SK-MEL-5 (cell line): ENCODE results near the gene DCDC1. TPM values are rescaled to one million over a fixed set of nuclear protein-coding genes. Genes with fewer than 3 reads are reported as not detected.

Experiments used
- DNase-seq: peaks from one replicate; pipeline ENCODE4 v3.0.0-alpha.2; 2016; ENCODE audit warnings: low read depth, low spot score
- in situ Hi-C: cut with HindIII; loops from 2 replicates; pipeline ENCODE4 v1.10.0; 2016; ENCODE audit warnings: low sequenced_read_pairs, high pct_unique_total_duplicates, low pct_unique_long_range_greater_than_20kb
- total RNA-seq: library from RNA; depleted of rRNA; stranded (reverse); fragments of >200 nt; shearing (Covaris generic); gene quantifications from 2 replicates; pipeline ENCODE4 v1.2.3, GENCODE V29; 2014

Gene DCDC1
- total RNA-seq, 1 experiment from 2014 or later: not detected

DNA sequence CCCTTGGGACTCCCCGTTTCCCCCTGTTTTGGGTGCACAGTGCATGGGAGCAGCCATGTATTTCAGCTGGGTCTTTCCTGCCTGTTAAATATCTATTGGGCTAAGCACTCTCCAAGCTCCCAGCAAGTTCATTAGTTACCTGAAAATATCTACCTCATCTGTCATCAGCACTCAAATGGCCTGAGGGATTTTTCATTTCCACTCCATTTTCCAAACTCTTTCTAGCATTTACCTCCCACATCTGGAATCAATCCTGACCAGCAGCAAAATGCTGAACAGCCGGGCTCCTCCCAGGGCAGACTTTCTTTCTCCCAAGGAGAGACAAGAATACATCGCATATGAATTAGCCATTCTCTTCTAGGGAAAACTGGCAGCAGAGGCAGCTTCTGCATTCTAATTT is 509.9 kb downstream of the DCDC1 start:
- DNase-seq: no peak
- in situ Hi-C loops: no loop called here

DNA sequence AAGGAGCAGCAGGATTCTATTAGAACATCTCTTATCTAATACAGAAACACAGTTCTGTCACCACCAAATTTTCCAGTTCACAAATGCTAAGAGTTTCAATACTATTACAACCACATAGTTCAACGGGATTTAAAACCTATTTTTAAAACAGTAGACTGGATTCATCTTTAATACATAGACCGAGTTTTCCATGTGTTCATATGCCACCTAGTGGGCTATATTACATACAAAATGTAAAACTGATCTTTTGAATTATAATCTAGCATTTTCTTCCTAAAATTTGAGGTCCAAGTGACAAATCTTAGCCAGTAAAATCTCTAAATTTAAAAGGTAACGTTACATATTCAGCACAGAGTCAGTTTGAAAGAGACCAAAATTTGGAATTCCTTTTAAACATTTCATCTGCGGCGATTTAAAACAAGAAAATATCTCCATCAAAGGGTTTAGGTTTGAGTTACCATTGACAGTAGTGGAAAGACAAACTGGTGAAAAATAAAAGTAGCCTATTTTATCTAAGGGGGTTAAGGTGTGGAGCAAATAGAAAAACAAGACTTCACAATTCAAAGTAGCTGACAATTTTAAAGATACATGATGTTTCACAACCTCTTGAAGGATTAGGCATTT is 514.0 kb downstream of the DCDC1 start:
- DNase-seq: peak; percentile 56
- in situ Hi-C loops: no loop called here

DNA sequence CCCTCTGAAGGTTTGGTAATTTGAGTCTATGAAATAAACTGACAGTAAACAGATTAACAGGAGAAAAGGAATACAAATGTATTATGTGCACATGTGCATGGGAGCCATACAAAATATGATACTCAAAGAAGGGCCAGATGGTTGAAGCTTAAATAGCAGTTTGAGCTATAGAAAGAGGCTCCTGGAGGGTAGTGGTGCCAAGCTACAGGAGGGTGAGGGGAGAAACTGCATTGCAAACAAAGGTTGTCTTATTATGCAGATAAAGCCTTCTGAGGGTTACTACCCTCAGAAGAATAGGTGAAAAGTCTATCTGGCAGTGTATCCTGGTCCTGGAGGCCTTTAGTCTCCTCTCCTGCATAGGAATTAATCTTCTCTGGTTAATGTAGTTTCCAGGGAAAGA is 516.1 kb downstream of the DCDC1 start:
- no peak for DNase-seq
- in situ Hi-C loops: no loop called here

DNA sequence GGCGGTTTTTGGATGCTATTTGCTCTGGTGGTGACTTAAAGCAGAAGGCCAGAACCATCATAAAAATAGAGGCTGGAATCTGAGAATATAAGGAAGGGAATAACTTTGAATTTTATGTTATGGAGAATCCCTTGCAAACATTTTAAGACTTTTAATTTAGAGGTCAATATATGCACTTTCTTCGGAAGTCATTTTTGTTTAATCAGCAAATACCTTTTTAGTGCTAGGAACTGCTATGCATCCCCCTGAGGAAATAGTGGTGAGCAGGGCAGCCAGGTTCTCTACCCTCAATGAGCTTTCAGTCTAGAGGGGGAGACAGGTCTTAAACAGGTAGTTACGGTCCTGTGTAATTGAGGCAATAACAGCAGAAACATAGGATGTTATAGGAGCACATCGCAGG is 516.9 kb downstream of the DCDC1 start:
- no peak for DNase-seq
- in situ Hi-C loops: no loop called here

DNA sequence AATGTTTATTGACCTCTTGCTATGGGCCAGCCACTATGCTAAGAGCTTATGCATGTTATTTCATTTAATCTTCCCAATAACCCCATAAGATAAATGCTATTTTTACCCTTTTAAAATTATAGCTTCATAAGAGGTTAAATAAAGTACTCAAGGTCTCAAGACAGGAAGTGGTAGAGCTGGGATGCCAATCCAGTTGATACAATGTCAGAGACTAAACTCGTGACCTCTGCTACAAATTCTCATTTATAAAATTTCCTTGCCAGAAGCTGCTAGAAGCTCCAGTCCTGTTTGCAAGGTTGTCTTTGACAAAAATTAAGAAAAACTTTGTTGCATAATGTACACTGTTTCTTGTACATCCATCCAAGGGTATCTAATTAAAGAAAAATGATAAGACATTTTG is 517.4 kb downstream of the DCDC1 start:
- in situ Hi-C loops: no loop called here

DNA sequence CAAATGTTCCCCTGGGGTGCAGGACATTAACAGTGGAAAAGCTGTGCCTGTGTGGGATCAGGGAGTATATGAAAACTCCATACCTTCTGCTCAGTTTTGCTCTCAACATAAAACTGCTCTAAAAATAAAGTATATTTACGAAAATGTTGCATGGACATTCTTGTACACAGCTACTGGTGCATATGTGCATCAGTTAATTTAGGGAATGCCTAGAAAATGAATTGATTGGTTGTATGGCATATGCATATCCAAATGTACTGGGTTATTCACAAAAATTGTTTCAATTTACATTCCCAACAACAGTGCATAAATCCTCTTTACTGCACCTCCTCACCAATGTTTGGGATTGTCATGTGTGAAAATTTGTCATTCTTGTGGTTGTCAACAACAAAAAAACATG is 532.3 kb downstream of the DCDC1 start:
- DNase-seq: no peak
- in situ Hi-C loops: no loop called here

More for the DNA sequence above, 517.4 kb downstream of the DCDC1 start:
- peak; percentile 3 for DNase-seq

DNA sequence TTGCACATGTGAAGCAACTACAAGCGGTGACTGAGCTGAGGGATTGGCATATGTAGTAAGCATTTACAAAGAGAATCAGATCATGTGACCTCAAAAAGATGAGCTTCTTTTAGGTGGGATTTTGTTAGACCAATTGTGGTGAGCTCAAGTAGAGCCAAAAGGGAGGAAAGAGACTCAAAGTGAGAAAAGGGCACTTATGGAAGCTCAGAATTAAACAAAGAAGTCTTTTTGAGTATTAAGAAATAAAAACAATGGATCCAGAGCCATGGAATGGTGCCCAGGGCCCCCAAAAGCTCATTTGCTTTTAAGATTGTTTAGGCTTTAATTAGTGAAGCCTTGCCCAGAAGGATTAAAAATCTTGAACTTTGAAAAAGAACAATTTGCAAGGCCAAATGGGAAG is 536.7 kb downstream of the DCDC1 start:
- DNase-seq: no peak
- in situ Hi-C loops: no loop called here

DNA sequence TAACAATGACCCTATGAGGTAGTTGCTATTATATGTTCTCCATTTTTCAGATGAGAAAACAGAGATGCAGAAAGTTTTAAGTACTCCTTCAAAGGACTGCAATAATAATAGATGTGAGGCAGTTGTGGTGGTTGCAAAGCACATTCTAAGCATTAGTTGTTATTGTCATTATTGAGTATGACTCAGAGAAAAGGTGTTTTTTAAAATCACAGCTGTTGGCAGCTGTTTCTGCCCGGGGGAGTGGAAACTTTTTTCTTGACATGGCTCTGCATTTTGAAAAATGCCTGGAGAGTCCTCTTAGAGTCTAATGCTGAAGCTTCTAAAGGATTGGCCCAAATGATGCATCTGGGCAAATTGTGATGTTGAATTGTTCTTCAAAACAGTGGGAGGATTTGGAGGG is 538.9 kb downstream of the DCDC1 start:
- in situ Hi-C loops: no loop called here
- DNase-seq: no peak

DNA sequence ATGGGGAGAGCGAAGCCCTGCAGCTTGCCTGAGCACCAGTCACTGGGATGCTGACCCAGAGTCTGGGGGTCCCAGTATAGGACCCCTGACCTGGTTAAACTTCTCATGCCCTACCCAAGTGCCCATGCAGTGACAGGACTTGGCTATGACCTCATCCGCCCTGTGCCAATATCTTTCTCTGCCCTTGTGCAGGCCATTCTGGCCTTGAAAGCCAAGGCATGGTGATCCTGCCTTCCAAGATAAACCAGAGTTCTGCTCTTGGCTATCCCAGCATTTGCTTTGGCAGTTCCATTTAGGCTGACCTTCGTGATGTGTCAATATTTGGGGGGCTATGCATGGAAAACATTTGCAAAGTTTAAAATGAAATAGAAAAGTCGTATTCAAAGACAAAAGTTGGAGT is 542.6 kb downstream of the DCDC1 start:
- DNase-seq: no peak
- in situ Hi-C loops: no loop called here

DNA sequence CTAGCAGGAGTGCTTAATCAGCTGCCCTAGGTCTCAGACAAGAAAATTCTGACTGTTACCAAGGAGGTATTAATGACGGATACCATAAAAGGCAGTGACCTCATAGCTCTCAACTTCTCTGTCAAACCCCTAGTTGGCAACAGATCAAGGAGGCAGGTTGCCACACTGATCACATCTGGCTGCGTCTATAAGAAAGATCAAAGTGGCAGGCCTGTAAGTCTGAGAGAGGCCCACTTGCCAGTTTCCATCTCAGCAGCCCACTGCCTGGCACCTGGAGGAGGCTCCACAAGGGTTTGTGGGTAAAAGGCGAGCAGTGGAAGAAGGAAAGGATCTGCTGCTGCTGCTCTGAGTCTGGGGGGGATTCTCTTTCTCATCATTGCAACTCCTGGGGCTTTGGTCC is 543.8 kb downstream of the DCDC1 start:
- in situ Hi-C loops: no loop called here

DNA sequence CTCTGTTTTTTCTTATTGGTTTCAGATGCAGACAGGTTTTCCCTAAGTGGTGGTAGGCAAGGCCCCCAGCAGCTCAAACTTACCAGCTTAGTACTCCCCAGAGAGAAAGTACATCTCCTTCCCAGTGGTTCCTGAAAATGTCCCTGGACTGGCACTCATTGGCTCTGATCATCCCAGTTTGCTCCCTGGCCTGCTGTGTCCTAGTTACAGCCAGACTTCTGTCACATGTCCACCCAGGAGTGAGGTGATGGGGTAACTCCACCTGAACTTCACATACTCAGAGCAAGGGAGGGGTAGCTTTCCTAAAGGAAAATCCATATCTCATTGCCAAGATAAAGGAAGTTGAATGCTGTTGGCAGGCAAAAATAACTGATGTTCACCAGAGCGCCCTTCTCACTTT is 546.4 kb downstream of the DCDC1 start:
- in situ Hi-C loops: no loop called here
- no peak for DNase-seq

More for the DNA sequence above, 543.8 kb downstream of the DCDC1 start:
- no peak for DNase-seq

DNA sequence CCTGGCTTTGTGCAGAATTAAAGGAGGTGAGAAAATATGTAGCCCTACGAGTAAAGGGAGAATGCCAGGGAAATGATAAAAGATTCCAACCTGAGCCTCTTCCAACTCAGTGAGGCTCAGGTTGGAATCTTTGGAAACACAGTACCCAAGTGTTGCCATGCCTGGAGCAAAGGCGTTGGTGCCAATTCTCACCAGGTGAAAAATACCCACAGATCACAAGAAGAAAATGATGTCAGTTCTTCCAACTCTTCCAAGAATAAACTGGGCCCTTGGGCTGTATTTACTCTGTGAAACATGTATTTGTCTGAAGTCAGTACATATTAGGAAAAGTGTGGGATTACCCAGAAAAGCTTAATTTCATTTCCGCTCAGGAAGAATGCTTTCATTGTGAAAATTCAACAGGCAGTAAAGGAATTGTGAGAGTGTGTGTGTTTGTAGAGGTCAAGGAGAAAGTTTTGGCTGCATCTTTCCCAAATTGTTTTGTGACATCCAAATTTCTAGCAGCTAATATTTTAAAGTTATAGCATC is 548.0 kb downstream of the DCDC1 start:
- peak; percentile 77 for DNase-seq
- in situ Hi-C loops: no loop called here

DNA sequence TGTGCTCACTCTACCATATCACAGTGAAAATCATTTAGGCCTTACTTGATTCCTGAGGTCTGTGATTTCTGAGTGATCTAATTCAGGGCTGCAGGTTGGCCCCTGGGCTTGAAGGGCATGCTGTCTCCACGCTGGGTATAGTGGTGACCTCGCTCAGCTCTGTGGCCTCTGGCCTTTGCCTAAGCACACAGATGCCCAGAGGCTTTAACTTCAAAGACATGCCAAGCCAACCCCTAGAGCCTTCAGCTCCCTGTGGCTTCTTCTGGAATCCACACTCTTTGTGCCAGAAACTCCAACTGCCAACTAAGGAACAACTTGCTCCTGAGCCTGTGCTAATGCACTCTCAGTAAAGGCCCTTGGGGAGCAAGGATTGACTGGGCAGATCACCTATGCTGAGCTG is 550.8 kb downstream of the DCDC1 start:
- no peak for DNase-seq
- in situ Hi-C loops: no loop called here

DNA sequence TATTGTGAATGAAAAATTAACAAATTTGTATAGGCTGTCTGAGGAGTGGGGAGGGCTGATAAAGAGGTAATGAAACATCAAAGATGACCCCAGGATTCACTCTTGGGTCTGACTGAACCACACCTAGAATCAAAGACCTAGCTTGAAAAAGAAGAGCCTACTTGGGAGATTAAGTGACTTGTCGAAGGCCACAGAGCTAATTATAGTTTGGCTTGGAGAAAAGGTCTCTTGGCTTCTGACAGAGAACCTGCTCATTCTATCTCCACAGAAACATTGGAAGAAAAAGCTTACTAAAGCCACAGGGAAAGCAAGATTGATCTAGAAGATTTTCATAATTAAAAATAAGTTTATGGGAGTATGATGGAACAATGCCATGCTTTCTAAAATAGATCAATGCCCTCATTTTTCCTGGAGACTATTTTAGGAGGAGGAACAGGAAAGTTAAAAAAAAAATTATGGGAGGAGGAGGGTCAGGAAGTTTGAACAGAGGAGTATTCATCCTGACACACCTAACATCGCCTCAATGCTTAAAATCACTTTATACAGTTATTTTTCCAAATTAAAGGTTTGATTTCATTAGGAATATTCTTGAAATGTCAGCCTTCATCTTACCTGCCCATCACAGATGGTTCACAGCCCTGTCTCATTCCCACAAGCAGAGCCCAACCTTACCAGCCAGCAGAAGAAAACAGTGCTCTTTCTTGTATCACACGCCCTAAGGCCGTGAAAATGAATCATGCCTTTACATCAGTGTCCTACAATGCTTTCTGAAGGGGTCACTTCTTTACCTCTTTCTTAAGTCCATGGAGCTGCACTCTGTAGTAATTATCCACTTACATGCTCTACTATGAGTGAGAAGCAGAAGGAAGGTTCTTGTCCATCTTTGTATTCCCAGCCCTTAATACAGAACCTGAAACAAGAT is 552.3 kb downstream of the DCDC1 start:
- DNase-seq: peak; percentile 78
- in situ Hi-C loops: no loop called here

DNA sequence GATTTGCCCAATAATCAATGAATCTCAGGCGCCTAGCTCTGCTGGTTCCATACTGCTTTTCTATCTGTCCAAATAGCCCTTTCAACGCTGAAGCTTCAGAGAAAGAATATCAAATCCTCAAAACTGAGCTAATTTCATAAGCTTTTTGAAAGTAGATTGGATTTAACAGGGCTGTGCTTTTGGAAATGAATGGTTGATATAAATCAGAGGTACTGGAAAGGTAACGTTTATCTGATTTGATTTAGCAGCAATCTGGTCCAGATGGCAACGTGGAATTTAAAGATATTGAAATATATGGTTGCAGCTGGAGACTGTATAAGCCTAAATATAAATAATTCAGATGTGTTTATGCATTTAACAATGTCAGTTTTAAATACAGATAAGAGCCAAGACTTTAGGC is 553.9 kb downstream of the DCDC1 start:
- no peak for DNase-seq
- in situ Hi-C loops: no loop called here

DNA sequence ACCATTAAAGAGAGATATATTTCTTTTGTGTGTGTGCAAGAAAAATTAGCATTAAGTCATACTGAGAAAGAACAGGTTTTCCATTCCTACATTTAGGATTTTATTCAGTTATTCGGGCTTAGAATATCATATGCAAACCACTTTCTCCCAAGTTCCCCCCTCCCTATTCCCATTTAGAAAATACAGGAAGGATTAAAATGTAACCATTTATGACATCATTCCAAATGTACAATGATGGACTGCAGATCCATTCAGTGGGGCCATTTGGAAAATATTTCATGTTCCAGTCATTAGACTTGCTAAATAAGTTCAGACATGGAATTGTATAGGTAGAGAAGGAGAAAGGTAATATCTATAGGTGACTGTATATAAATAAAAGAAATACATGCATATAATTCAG is 554.8 kb downstream of the DCDC1 start:
- no peak for DNase-seq
- in situ Hi-C loops: no loop called here
